MCF 10A (cell line): ENCODE data around the gene LRTM2. TPM values are rescaled to one million over a fixed set of nuclear protein-coding genes. Genes with fewer than 3 reads are reported as not detected.

Source experiments
- BruUV-seq: library from RNA; stranded (reverse); fragments of 400-500 nt; replicated peaks from 2 replicates; lab custom pipeline; 2021; lab: Mats Ljungman, UMichigan
- CTCF ChIA-PET: fragments of 300-600 bp; sonication (Branson Sonifier 250); formaldehyde crosslinking; extraction: SDS; loops from one replicate; lab custom pipeline; 2021; ENCODE audit warnings: antibody characterized with exemption, inconsistent platforms; lab: Yijun Ruan, JAX
- POLR2A ChIA-PET: fragments of 300-600, 350-650 bp; sonication (Branson Sonifier 250); formaldehyde crosslinking; extraction: SDS; loops from one replicate; lab custom pipeline; 2020; ENCODE audit warnings: antibody characterized with exemption, inconsistent platforms; lab: Yijun Ruan, JAX
- DNase-seq: peaks from one replicate; pipeline ENCODE4 v3.0.0-alpha.2; 2018; ENCODE audit not compliant: unreplicated experiment
- H3K27ac Mint-ChIP-seq: one replicate; pipeline ENCODE4 v1.8.0; 2022; ENCODE audit warnings: mild to moderate bottlenecking, low read depth, mixed read lengths; ENCODE audit not compliant: unreplicated experiment
- H3K27me3 Mint-ChIP-seq: one replicate; pipeline ENCODE4 v1.8.0; 2022; ENCODE audit warnings: mixed read lengths; ENCODE audit not compliant: insufficient read depth, unreplicated experiment
- H3K36me3 Mint-ChIP-seq: one replicate; pipeline ENCODE4 v1.8.0; 2022; ENCODE audit warnings: mild to moderate bottlenecking, moderate library complexity, mixed read lengths; ENCODE audit not compliant: insufficient read depth, unreplicated experiment
- H3K4me1 Mint-ChIP-seq: one replicate; pipeline ENCODE4 v1.8.0; 2022; ENCODE audit warnings: mixed read lengths; ENCODE audit not compliant: insufficient read depth, unreplicated experiment
- H3K4me3 Mint-ChIP-seq: one replicate; pipeline ENCODE4 v1.8.0; 2022; ENCODE audit warnings: mild to moderate bottlenecking, moderate library complexity, mixed read lengths; ENCODE audit not compliant: unreplicated experiment
- H3K9me3 Mint-ChIP-seq: one replicate; pipeline ENCODE4 v1.8.0; 2022; ENCODE audit warnings: mixed read lengths; ENCODE audit not compliant: unreplicated experiment
- intact Hi-C: fragments of 100-400 bp; cut with micrococcal nuclease; formaldehyde crosslinking; loops from 2 replicates; pipeline ENCODE4 v1.14.1; 2022
- total RNA-seq: library from RNA; stranded (reverse); gene quantifications from 2 replicates; pipeline ENCODE4 v1.2.3, GENCODE V29; 2022
- TF ChIP-seq, protein P1 (sequence below): fragments of 200-600 bp; IDR thresholded peaks from one replicate; pipeline ENCODE4 v1.8.0; 2022; ENCODE audit warnings: antibody characterized with exemption, mild to moderate bottlenecking; ENCODE audit not compliant: unreplicated experiment

LRTM2 gene
- total RNA-seq, 1 experiment from 2014 or later, result not detected

DNA sequence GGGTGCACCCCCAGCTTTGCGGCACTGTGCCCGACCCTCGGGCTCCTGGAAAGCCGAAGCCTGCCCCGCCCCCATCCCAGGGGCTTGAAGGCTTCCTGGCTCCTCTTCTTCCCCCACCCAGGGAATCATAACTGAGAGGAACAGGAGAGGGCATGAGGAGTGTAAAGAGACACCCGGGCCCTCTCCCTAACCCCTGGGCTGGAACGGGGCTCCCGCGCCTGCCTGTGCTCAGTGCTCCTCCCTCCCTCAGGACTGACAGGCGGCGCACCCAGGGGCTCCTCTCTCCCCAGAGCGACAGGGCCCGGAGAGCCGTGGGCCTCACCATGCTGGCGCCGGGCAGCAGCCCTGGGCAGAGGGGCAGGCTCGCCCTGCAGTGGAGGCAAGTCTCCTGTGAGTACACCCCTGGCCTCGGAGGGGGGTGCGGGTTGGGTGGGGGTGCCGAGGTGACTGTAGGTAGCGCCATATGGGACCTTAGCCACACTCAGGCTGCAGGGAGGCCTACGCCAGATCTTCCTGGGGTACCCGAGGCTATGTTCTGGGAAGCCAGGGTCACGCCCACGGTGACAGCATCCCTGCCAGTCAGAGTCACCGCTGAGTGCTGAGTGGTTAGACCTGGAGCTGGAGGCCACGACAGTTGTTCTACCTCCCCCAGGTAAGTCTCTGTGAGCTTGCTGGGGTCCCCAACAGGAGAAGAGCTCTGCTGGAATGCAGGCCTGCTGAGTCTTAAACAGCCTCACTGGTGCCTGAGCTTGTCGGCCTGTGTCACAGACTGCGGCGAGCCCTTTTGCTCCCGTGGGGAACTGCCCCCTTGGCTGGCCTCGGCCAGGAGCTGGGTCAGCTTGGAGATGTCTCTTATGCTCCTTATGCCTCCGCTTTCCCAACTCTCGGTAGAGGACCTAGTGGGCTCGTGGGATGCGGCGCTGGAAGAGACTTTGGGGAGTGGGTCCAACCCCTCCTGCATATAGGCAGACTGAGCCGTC, 7.8 kb downstream of the LRTM2 start:
- no peak overlapping the region for H3K4me3 Mint-ChIP-seq
- ChIA-PET POLR2A (no interaction called here), CTCF (interaction anchor here (0.9 kb wide), 1 partner anchor 112 kb away, joined by 3 read pairs; no protein-coding TSS in a partner anchor)
- H3K9me3 Mint-ChIP-seq, result no peaks in the 10 kb centered on the region
- no peak for DNase-seq
- no peaks in the 10 kb centered on the region for H3K4me1 Mint-ChIP-seq
- intact Hi-C loops, result no loop called here
- TF ChIP-seq, protein P1, sequence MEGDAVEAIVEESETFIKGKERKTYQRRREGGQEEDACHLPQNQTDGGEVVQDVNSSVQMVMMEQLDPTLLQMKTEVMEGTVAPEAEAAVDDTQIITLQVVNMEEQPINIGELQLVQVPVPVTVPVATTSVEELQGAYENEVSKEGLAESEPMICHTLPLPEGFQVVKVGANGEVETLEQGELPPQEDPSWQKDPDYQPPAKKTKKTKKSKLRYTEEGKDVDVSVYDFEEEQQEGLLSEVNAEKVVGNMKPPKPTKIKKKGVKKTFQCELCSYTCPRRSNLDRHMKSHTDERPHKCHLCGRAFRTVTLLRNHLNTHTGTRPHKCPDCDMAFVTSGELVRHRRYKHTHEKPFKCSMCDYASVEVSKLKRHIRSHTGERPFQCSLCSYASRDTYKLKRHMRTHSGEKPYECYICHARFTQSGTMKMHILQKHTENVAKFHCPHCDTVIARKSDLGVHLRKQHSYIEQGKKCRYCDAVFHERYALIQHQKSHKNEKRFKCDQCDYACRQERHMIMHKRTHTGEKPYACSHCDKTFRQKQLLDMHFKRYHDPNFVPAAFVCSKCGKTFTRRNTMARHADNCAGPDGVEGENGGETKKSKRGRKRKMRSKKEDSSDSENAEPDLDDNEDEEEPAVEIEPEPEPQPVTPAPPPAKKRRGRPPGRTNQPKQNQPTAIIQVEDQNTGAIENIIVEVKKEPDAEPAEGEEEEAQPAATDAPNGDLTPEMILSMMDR, result no peak
- peaks cover 5% of the 10 kb centered on the region for H3K36me3 Mint-ChIP-seq
- peaks cover 41% of the 10 kb centered on the region for H3K27me3 Mint-ChIP-seq
- H3K27ac Mint-ChIP-seq, result no peak overlapping the region
- BruUV-seq, result no TSS peak

DNA sequence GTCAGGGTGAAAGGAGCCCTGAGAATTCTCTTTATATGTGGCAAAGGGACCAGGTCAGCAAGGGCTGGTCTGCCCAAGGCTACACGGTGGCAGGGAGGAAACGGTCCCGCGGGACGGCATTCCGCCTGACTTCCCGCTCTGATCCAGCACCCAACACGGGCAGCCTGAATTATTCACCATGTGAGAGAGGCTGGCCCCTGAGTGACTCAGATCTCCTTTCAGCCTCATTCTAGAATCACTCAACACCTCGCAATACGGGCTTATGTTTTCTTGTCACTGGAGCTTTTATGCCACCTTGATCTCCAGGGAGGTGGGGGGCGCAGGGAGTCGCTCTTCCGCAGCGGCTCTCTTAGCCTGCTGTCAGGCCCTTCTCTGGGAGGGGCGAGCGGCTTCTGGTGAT, 8.5 kb downstream of the LRTM2 start:
- Mint-ChIP-seq H3K27me3 (peaks cover 44% of the 10 kb centered on the region), H3K27ac (no peak overlapping the region), H3K4me1 (no peaks in the 10 kb centered on the region), H3K36me3 (peaks cover 5% of the 10 kb centered on the region), H3K4me3 (no peak overlapping the region), H3K9me3 (no peaks in the 10 kb centered on the region)
- DNase-seq, result no peak
- ChIA-PET CTCF (interaction anchor here (0.9 kb wide), 1 partner anchor 111 kb away, joined by 3 read pairs; no protein-coding TSS in a partner anchor), POLR2A (no interaction called here)
- no TSS peak for BruUV-seq
- intact Hi-C loops, result no loop called here
- TF ChIP-seq, protein P1, result no peak

DNA sequence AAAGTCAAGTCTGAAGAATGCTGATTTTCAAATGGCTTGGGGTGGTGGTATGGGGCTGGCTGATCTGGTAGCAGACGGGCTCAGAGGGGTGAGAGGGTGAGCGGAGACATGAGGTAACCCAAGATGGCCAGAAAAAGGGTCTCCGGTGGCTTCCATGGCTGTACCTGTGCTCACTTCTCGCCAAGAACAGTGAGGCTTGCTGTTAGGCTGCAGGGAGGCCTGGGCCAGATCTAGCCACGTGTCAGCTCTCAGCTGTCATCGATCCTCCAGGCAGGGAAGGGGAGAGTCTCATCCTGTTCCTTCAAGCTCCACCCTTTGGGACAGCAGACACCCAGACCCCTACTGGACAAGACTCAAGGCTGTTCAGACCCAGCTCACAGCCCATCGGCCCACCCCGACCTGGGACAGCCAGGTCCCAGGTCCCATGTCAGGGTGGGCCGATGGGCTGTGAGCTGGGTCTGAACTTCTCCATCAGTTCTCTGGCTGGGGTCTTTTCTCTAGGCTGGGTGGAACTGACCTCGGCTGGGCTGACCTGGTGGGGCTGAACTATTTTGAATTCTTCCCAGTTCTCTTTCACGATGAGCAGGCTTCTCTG, 9.0 kb downstream of the LRTM2 start:
- no peak overlapping the region for H3K27ac Mint-ChIP-seq

More for the DNA sequence above, 9.0 kb downstream of the LRTM2 start:
- no peaks in the 10 kb centered on the region for H3K9me3 Mint-ChIP-seq
- H3K27me3 Mint-ChIP-seq, result peaks cover 49% of the 10 kb centered on the region
- H3K4me1 Mint-ChIP-seq, result no peaks in the 10 kb centered on the region
- ChIA-PET CTCF (interaction anchor here (0.9 kb wide), 1 partner anchor 110 kb away, joined by 3 read pairs; no protein-coding TSS in a partner anchor), POLR2A (no interaction called here)
- H3K4me3 Mint-ChIP-seq, result no peak overlapping the region
- H3K36me3 Mint-ChIP-seq, result peaks cover 5% of the 10 kb centered on the region
- intact Hi-C loops, result no loop called here
- no peak for DNase-seq
- TF ChIP-seq, protein P1, result no peak
- no TSS peak for BruUV-seq
